Suppressor macrophage treated with lipopolysaccharide for 1 hour (primary cell): ENCODE measurements around the gene DPEP1.
"Not testable (repeated sequence)": the region's sequence is repeated elsewhere in the genome, so short reads cannot be mapped to it uniquely, and the experiment has no call there.

Experiments
- DNase-seq, 3 donors: peaks; one replicate each; pipeline ENCODE4 v3.0.0-alpha.2; 2020 to 2022

The DPEP1 gene

GRCh38 chr16:89613231-89613953, at the start of gene DPEP1:
DPEP1 (plus strand) TSS chr16:89613642; CDS start chr16:89630411, 16,769 bp downstream.
- DNase-seq: peak; percentile 20 to 51 (median 34)

- no peak for DNase-seq
These were observed 48.8 kb upstream of the DPEP1 start for GRCh38 chr16:89564476-89565255.

GRCh38 chr16:89565256-89565505, 48.3 kb upstream of the DPEP1 start:
- DNase-seq: no peak

GRCh38 chr16:89565506-89566372, 47.7 kb upstream of the DPEP1 start:
- peak; percentile 49 to 77 (median 55) for DNase-seq

- no peak for DNase-seq
These were observed 45.5 kb upstream of the DPEP1 start for GRCh38 chr16:89567656-89568594.

- no peak for DNase-seq
These were observed 43.7 kb upstream of the DPEP1 start for GRCh38 chr16:89569506-89570341.

- no peak for DNase-seq
These were observed 43.0 kb upstream of the DPEP1 start for GRCh38 chr16:89570342-89570923.

GRCh38 chr16:89570983-89571598, 42.4 kb upstream of the DPEP1 start:
- DNase-seq: not testable (repeated sequence)

- no peak for DNase-seq
These were observed 41.8 kb upstream of the DPEP1 start for GRCh38 chr16:89571636-89572035.

- no peak for DNase-seq
These were observed 41.4 kb upstream of the DPEP1 start for GRCh38 chr16:89572073-89572484.

GRCh38 chr16:89572485-89573205, 40.8 kb upstream of the DPEP1 start:
- no peak for DNase-seq

- DNase-seq: no peak
These were observed 39.4 kb upstream of the DPEP1 start for GRCh38 chr16:89573826-89574680.

- peak; percentile 72 to 92 (median 84) for DNase-seq
These were observed 38.7 kb upstream of the DPEP1 start for GRCh38 chr16:89574681-89575246.

- DNase-seq: peak in 2 of 3 donors; percentile 30 to 66
These were observed 37.9 kb upstream of the DPEP1 start, which contains the start of gene CPNE7 for GRCh38 chr16:89575247-89576152. CPNE7 (plus strand) TSS chr16:89575758; CDS start chr16:89575898, 140 bp downstream.

GRCh38 chr16:89576153-89577054, 37.0 kb upstream of the DPEP1 start:
- no peak for DNase-seq
